ENCODE results near the gene ADAMTS9. TPM values are rescaled to one million over a fixed set of nuclear protein-coding genes. Genes with fewer than 3 reads are reported as not detected.

The ADAMTS9 gene
- polyA plus RNA-seq, 1 donor, result 174 TPM

DNA sequence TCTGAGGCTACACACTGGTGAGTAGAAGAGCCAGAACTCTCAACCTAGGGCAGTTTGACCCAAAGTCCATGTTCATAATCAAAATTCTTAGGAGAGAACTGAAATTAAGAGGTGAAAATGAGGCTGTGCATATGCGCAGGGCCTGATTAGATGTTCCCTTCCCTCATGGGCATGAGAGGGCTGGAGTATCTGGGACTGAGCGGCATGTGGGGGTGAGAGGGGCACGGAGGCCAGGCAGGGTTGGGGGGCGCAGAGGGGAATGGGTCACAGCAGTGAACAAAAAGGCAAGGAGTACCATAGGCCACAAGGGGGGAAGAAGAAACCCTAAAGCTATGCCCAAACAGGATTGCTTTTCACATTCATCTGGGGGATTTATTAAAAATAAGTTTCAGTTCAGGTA lies 31.3 kb downstream of the ADAMTS9 start:
- DNase-seq, result no peak

GRCh38 chr3:64655160-64655559 lies 32.6 kb downstream of the ADAMTS9 start:
- no peak for DNase-seq

DNA sequence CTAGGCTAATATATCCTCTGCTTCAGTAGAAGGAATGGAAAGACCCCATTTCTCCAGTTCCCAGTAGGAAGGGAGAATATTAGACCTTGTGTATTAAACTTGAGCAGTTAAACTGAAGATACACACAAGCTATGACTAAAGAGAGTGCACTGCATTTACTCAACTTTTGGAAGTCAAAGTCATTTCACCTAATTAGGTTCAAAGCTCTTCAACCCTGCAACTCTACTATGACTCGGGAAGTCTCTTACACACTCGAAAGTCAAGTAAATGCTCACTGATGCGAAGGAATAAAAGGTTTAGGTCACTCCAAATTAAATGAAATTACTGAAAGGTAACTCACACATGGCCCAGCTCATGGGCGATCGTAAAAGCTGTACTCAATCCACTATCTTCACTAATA lies 33.8 kb downstream of the ADAMTS9 start:
- no peak for DNase-seq

- no peak for DNase-seq
Measured at GRCh38 chr3:64653101-64653500, 34.7 kb downstream of the ADAMTS9 start.

DNA sequence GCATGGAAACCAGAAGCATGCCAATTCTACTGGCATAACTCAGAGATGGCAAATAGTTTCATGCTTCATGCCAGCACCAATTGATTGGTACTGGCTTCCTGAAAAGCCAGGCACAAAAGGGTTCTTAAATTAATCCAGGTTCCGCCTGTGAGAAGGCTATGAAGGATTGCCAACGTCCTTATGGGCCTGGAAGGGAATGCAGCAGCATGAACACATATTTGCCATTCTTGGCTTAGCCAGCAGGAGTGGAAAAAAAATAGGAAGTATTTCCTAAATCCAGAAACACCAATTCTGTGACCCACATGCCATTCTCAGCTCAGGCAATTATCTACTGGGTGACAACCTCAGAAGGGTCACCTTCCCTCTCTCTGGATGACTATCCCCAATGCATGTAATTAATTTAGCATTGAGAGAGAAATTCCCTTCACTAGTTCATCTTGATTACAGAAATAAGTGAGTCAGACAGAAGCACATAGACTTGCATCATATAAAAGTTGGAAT lies 36.0 kb downstream of the ADAMTS9 start:
- DNase-seq, result no peak

- no peak for DNase-seq
Measured at GRCh38 chr3:64651303-64651702, 36.5 kb downstream of the ADAMTS9 start.

- DNase-seq, result no peak
Measured at GRCh38 chr3:64650715-64651114, 37.1 kb downstream of the ADAMTS9 start.

- no peak for DNase-seq
Measured at GRCh38 chr3:64650096-64650622, 37.6 kb downstream of the ADAMTS9 start.

DNA sequence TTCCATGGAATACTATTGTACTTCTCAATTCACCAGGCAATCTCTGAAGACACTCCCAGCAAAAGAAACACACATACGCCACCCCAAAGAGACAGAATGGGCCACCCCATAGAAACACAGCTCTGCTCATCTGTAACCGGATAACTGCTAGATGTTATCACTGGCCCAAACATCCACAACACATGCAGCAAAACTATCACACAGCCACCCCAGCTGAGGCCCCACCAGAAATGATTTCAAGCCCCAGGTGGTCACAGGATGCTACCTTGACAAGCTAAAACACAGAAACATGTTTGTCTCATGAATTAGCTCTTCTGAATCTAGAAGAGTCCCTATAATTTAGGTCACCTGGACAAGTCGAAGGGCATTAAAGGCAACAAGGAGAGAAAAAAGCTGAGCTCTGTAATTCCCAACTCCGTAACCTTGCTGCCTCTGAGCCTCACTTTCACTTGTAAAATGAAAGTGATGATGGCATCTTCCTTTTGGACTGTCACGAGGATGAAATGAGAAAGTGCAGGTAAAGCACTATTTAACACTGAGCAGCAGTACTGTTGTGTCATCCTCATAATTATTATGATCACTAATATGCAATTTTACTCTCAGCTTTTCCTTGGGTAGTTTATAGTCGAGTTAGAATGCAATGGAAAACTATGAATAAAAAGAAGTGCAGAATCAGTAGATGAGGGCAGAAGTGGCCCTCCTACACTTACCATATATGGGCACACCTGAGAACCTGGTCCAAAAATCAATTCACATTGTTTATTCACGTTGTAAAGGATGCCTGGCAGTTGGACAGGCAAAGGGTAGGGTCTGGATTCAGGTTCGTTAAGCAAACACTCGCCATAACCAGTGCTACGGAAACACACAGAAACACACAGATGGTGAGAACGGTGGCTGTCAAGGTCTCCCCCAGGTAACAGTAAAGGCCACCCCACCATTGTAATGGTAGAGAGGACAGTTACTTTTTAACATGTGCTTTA lies 38.6 kb downstream of the ADAMTS9 start:
- no peak for DNase-seq

GRCh38 chr3:64647825-64648224 lies 40.0 kb downstream of the ADAMTS9 start:
- DNase-seq, result no peak

- DNase-seq, result no peak
Measured at GRCh38 chr3:64645243-64645642, 42.6 kb downstream of the ADAMTS9 start.

DNA sequence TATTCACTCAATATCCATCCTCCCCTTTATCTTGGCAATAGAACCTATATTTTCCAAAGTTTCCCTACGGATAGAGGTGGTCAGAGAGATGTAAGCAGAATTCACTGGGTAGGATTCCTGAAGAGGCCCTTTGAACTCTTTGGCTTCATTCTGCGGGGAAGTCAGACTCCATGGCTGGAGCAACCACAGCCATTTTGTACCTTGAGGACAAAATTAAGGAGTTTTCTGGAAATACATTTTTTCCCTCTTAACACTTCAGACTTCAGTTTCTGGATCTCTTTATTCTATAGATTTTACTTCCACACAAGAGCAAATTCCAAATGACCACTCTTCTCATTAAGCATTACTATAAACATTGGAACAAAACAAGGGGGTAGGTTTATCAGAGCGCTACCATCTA lies 43.3 kb downstream of the ADAMTS9 start:
- DNase-seq, result no peak

- DNase-seq, result peak; percentile 60
Measured at GRCh38 chr3:64642327-64643151, 45.3 kb downstream of the ADAMTS9 start.

GRCh38 chr3:64638981-64639481 lies 48.8 kb downstream of the ADAMTS9 start:
- DNase-seq, result no peak

DNA sequence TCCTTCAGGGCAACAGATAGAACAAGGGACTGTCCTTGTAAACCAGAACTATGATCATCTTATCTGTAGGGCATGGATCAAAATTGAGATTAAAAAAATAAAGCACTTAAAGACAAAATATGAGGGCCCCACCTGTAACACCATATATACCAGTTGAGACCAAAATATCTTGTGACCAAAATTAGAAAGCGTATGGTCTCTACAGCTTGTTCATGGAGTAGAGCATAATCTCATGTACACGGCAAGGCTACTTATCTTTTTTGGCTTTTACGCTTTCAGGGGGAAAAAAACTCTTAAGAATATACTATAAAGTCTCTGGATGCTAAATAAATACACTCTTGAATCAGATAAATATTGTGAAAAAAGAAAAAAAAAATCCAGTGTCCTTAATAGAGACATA lies 49.3 kb downstream of the ADAMTS9 start:
- no peak for DNase-seq

DNA sequence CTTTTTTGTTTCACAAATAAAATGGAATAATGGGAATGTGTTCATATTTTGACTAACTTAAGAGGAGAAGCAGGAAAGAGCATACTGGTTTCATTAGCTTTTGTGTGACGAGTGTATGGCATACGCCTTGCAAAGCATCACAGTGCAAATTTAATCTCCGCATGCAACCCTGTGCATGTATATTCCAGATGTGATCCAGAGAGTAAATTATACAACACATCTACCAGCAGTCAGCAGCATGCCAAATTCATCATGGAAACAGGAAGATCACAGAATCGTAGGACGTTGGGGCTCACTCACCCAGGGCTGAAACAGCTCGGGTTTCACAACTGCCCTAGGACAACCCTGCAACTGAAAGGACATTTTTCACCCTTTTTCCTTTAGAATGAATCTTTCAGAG lies 53.4 kb downstream of the ADAMTS9 start:
- no peak for DNase-seq

- DNase-seq, result no peak
Measured at GRCh38 chr3:64631951-64632350, 55.8 kb downstream of the ADAMTS9 start.

DNA sequence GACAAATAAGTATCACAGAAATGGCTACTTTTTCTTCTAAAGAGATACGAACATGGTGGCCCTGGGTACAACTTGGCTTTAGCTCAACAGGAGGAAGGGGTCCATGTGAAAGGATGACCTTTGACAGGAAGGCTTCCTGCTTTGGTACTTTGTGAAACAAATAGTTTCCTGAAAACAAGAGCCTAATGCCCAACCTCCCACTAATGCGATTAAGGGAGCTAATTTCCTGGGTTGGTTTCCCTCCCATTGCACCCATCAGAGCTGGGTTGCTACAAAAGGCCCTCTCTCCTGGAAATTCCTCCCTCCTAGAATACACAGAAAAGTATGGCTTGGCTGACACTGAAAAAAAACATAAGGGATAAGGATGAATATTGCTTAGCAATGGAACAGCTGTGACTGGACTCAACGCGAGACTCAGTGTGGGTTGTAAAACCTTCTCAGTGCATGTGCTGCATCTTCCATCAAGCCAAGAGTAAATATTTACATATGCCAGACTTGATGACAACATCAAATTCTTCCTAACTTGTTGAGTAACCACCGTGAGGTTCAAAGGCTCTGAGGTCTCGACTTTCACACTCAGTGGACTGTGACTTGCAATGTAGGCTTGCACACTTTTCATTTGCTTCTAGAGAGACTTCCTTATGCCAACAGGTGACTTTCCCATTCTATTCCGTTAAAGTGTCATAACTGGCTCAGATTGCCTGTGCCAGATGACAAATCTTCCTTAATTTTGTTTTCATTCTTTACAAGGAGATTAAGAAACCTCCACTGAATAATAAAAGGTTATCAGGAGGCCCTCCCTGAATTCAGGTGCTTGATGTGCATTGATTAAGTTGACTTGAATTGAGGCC lies 60.1 kb downstream of the ADAMTS9 start:
- peak; percentile 44 for DNase-seq

DNA sequence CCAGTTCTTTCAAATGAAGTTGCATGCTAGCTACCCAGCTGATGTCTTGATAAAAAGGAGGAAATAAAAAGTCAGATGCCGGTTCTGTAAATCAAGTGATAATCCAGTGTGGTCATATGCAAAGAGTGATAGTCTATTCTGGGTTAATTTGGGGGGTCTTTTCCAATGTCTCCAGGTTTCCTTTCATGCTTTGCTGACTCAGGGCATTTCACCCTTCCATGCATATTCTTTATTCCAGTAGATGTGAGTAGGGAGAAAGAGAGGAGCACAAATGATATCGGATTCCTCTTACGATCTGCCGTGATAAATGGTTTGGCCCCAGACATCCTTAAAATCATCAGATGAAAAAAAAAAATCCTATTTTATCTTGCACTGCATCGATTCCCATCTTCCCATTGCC lies 60.8 kb downstream of the ADAMTS9 start:
- DNase-seq, result no peak

- DNase-seq, result no peak
Measured at GRCh38 chr3:64625381-64625780, 62.4 kb downstream of the ADAMTS9 start.

DNA sequence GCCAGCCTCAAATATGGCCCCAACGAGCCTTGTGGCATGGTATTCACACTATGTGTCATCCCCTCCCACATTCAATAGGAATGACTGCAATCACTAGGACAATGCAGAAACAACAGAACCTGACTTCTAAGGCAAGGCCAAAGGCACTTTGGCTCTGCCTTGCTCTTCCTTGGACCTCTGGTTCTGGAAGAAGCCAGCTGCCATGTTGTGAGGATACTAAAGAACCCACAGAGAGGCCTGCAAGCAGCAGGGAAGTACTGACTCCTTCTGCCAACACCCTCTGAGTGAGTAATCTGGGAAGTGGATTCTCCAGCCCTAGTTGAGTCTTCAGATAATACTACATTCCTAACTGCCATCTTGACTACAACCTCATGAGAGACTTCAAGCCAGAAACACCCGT lies 64.7 kb downstream of the ADAMTS9 start:
- no peak for DNase-seq

Data from left kidney (tissue), 2 donors.